SK-N-SH (cell line): ENCODE data around the gene RRP8.

Source experiments
- RAD21 ChIP-seq: IDR thresholded peaks from 2 replicates; pipeline ENCODE4 v1.6.1; 2012; ENCODE audit warnings: mild to moderate bottlenecking, low read length
- TEAD4 ChIP-seq: IDR thresholded peaks from 2 replicates; pipeline ENCODE4 v1.4.0; 2012; ENCODE audit warnings: mild to moderate bottlenecking, borderline replicate concordance; ENCODE audit not compliant: insufficient read depth
- TF ChIP-seq, protein P1 (sequence below): fragments of 150-350 bp; IDR thresholded peaks from 2 replicates; pipeline ENCODE4 v1.6.1; 2017; ENCODE audit warnings: antibody characterized with exemption, low read length, low read depth, borderline replicate concordance
- TF ChIP-seq, protein P2 (sequence below): fragments of 200-600 bp; sonication (generic); IDR thresholded peaks from 2 replicates; pipeline ENCODE4 v1.6.1; 2017; ENCODE audit warnings: antibody characterized with exemption, mild to moderate bottlenecking, moderate library complexity

DNA sequence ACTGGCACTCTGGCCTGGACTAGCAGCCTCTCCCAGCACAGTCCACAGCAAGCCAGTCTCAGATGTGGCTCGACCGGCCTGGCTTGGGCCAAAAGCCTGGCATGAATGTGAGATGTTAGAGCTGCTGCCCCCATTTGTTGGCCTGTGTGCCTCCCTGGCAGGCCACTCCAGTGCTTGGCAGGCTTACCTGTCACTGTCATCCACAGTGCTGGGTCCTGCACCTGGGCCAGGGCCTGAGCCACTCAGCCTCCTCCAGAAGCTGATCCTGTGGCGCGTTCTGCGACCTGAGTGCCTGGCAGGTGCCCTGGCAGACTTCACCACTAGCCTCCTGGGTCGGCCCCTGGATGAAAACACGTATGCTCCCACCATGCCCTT is 36.1 kb downstream of the RRP8 start:
- TF ChIP-seq, protein P1, sequence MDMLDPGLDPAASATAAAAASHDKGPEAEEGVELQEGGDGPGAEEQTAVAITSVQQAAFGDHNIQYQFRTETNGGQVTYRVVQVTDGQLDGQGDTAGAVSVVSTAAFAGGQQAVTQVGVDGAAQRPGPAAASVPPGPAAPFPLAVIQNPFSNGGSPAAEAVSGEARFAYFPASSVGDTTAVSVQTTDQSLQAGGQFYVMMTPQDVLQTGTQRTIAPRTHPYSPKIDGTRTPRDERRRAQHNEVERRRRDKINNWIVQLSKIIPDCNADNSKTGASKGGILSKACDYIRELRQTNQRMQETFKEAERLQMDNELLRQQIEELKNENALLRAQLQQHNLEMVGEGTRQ: no peak
- TF ChIP-seq, protein P2, sequence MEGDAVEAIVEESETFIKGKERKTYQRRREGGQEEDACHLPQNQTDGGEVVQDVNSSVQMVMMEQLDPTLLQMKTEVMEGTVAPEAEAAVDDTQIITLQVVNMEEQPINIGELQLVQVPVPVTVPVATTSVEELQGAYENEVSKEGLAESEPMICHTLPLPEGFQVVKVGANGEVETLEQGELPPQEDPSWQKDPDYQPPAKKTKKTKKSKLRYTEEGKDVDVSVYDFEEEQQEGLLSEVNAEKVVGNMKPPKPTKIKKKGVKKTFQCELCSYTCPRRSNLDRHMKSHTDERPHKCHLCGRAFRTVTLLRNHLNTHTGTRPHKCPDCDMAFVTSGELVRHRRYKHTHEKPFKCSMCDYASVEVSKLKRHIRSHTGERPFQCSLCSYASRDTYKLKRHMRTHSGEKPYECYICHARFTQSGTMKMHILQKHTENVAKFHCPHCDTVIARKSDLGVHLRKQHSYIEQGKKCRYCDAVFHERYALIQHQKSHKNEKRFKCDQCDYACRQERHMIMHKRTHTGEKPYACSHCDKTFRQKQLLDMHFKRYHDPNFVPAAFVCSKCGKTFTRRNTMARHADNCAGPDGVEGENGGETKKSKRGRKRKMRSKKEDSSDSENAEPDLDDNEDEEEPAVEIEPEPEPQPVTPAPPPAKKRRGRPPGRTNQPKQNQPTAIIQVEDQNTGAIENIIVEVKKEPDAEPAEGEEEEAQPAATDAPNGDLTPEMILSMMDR: no peak
- TF ChIP-seq RAD21 (no peak), TEAD4 (no peak)
